NCI-H1092 treated with DMSO at 0.1 percent for 48 hours (cell line): ENCODE data around the gene LSP1.

Experiments
- DNase-seq: peaks from one replicate; lab custom pipeline; 2025; lab: John Stamatoyannopoulos, UW

The LSP1 gene

DNA sequence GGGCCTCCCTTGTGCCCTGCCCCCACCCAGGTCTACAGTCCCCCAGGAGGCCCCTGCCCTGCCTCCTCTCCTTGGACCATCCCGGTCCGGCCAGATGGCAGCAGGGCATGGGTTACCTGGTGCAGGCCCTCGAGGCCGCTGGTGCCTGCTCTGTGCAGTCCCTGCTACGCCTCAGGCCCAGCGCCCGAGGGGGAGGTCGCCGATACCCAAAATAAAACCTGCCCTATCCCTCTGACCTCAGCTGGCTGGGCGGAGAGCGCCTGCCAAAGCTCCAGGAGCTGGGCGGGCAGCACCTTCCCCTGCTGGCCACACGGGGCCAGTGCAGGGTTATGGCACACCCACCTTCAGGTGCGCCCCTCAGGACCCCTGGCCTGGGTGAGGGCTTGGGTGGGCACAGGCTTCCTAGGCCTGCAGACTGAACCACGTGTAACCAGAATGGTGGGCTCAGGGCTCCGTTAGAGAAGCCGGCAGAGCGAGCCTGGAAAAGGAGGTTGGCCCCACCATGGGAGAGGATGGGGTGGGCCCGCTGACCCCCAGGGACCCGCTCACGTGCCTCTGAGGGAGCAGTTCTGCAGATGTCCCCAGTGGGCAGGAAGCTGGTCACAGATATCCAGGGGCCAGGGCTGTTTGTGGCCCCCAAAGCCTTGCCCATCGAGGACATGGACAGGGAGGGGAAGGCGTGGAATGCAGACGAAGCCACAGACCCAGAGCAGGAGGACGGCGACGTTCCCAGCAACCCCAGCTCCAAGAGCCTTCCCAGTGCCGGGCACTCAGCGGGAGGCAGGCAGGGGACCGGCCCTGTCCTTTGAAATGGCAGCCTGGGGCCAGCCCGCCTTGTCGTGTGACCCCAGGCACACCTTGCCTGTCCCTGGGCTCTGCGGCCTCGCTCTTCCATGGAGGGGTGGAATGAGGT is 64.9 kb downstream of the LSP1 start:
- DNase-seq = no peak

DNA sequence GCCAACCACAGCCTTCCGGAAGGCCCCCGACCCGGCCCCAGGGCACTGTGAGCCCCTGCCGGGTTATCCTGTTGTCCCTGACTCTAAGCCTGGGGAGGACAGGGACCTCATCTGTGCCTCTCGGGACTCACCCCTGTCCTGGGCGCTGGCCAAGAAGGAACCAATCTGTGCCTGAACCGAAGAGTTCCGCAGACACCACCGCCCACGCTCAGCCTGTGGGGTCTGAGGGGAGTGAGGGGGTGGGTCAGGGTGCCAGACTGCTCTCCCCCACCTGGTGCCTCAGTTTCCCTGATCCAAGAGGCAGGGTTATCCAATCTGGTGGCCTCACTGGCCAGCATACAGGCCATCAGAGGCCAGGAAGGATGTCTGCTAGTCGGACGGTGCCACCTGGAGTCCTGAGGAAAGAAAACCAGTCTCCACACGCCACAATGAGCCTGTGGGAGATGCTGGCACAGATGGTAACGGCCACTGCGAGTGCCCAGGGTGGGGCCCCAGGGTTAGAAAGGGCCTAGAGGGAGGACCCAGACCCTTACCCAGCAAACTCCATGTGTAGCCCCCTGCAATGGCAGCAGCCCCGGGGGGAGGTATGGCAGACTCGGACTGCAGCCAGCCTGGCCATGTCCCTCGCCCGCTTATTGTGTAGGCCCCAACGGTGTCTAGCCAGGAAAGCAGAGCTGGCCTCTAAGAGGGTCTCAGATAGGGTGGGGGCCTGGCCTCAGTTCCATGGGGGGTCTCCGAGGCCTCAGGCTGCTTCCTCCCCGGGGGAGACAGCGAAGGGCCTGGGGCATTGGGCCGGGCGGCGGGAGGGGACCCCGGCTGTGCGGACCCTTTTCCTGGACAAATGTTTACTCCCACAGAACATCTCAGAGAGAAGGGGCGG is 65.8 kb downstream of the LSP1 start:
- DNase-seq = no peak

DNA sequence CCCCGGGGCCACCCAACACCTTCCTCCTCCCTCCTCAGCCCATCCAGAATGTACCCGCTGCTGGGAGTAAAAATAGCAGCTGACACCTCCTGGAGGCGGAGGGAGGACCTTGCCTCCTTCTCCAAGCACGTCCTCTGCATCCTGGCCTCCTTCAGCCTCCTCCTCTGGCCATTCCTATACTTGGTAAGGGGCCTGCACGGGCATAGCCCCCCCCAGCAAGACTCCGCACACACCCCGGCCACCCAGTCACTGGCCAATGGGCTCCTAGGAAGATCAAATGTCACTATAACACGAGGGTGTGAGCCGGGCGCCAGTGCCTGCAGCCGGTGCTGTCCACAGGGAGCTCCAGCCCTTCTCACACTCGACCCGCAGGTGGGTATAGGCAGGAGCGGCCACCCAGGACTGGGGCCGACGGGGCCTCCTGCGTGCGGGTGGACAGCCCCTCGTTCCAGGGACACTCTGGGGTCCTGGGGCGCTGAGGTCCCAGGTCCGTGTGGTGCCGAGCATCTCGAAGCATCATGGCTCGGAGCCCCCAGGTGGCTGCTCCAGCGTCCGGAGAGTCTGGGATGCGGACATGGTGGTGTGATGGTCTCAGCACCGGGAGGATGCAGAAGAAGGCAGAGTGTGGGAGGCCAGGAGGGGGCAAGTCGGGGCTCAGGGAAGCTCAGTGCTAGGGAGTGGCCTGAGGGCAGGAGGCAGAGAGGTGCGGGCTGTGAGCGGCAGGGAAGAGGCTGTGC is 66.7 kb downstream of the LSP1 start, which contains the start of gene TNNT3:
Gene TNNT3 (plus strand): TSS at position 313 of the 737 bp plus-strand sequence. CDS start 3,172 bp downstream, outside the sequence.
- no peak for DNase-seq

DNA sequence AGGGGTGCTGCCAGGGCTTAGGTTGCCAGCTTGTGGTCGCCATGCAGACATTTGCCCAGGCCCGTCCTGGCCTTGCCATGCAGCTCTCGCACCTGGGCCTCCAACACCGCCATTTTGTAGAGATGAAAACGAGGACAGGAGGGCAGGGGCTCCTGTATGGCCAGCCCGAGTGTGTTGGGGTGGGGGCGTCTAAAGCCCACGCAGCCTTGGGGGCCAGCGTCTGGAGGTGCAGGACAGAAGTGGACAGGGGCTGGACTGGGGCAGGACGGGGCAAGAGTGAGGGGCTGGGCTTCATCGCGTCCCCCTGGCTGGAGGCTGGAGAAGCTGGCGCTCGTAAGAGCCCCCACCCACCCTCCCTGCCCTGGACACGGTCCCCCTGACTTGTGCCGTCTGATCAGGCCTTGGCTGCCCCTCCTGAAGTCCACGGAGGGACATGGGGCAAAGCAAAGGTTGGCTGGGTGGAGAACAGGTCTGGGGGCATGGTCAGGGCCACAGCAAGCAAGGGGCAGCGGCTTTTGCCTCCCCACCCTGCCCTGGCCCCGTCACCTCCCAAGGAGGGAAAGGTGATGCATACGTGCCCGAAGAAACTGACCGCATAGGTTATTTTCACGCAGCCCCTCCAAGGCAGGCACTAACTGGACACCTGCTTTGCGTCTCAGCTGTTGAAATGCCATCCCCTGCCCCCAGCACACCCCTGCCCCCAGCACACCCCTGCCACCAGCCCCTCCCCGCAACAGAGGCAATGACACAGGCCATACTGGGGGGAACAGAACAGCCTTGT is 67.4 kb downstream of the LSP1 start:
- no peak for DNase-seq

DNA sequence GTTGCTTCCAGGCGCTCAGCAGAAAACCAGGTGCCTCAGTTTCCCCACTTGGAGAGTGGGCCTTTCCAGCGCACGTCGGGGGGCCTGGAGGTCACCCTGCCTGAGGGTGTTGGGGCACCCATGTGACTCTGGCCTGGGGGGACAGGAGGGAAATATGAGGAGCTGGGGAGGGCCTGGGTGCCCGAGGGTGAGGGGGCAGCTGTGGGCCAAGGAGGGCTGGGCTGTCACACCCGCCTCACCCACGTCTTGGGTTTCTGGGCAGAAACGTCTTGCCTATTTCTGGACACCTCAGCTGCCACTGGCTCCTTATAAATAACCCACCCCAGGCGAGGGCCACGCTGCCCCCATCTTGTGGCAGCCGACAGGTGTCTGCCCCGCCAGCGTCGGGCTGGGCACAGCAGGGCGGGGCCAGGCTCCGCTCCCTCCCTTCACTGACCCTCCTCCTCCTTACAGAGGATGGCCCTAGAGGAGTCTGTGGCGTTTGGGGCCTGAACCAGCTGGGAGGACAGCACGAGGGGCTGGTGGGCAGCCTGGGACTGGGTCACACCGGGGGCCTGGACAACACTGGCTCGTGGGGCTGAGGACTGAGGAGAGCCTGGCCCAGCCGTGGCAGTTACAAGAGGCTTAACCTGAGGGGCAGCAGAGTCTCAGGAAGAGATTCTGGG is 68.2 kb downstream of the LSP1 start:
- DNase-seq = no peak

DNA sequence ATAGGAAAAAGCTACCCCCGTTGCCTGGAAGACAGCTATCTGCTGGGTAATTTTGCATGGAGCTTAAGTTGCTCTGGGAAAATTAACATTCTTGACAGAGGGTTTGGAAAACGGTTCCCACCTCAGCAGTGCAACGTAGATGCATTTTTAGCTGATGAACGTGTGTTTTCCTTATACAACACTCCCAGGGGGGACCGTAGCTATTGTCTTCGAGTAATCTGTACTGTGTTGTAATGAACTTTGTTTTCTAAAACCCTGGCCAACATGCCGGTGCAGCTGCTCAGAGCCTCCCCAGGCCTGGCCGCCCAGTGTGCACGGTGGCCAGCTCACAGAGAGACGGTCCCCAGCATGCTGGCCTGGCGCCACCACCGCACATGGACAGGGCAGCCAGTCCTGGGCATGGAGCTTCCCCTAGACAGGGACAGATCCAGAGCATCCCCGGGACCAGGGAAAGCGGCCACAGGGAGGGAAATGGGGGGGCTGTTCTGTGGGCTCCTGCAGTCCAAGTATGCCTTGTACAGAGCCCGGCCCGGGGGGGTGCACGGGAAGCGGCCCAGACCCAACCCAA is 68.8 kb downstream of the LSP1 start:
- no peak for DNase-seq

DNA sequence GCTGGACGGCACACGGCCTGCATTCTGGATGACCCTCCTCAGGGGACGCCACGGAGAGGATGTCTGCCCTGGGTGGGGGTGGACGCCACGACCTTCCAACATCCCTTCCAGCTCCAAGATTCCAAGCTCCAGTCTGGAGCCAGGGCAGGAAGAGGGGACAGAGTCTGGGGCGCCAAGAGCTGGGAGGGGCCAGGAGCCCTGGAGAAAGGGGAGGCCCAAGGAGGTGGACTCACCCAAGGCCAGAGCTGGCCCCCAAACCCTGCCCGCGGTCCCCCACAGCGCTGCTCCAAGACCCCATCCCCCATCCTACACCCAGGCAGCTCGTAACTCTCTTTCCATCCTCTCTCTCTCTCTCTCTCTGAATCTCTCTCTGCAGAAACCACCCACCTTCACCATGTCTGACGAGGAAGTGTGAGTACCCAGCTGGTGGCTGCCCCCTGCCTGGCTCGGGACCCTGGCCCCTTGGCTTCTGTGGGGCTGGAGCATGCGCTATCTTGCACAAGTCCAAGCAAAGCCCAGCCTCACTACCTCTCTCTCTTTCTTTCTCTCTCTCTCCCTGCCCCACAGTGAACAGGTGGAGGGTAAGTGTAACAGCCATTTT is 69.7 kb downstream of the LSP1 start:
- no peak for DNase-seq

DNA sequence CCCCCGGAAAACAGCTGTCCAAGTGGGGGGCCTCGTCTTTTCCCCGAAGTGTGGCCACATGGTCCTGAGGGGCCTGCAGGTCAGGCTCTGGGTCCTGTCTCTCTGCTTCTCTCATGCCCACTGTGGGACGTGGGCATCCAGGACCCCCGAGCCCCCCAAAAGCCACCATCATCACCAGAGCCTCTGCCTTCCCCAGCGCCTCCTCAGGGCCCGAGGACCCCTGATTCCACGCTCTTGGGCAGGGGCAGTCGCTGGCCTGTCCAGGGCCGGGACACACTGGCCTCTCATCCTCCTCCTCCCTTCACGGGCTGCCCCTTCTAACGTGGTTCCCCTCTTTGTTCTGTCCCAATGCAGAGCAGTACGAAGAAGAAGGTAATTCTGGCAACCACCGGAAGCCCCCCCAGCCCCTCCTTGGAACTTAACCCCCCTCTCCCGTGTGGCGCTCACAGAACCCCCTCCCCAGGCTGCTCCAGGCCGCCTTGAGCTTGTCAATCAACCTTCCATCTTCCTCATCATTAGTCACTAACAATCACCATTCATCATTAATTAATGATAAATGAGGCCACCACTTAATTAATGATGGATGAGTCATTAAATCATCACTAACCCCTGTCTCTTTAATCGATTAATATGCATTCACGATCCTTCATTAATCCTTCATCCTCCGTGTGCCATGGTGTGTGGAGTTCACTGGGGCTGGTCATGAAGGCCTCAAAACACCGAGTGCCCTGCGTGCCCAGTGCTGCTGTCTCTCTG is 70.5 kb downstream of the LSP1 start:
- DNase-seq = no peak

DNA sequence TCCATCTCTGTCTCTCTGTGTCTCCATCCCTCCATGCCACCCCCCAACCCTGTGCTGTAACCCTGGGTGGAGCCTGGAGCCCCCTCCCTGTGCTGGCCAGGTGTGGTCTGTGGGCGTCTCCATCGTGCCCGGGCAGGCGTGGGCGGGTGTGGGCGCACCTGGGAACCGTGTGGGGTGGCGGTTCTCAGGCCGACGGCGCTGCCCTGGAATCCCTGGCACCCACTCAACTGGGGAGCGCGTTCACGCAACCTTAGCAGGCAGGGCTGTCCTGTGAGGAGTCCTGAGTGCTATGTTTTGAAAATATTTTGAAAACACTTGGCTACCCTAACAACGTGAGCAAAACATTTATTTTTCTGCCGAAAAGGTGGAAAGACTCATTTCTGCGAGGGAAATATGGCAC is 71.3 kb downstream of the LSP1 start:
- DNase-seq = no peak

DNA sequence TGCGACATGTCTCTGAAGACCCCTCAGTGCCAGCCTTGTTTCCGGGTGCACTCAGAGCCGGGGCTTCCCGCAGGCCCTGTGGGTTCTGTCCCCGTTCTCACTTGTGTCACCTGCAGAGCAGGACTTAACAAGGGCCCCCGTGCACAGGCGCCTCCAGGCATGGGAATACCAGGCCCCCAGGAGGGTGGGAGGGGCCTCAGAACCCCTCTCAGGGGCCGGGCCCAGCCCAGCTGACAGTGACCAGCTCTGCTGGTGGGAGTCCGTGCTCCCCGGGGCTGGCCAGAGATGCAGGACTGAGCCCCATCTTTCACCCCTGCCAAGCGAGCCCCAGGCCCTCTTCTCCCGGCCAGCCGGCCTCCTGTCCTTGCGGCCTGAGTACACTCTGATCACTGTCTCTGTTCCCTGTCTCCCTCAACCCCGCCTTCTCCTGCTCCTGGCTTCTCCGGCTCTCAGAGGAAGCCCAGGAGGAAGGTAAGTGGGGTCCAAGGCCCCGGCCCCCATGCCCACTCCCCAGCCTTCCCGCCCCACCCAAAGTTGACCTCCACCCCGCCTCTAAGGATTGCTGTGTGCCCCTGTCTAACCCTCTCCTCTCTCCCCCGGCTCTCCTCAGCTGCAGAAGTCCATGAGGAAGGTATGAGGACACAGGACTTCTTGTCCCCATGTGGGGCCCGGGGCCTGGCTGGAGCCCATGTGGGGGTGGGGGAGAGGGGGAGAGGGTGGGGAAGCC is 71.9 kb downstream of the LSP1 start:
- no peak for DNase-seq

DNA sequence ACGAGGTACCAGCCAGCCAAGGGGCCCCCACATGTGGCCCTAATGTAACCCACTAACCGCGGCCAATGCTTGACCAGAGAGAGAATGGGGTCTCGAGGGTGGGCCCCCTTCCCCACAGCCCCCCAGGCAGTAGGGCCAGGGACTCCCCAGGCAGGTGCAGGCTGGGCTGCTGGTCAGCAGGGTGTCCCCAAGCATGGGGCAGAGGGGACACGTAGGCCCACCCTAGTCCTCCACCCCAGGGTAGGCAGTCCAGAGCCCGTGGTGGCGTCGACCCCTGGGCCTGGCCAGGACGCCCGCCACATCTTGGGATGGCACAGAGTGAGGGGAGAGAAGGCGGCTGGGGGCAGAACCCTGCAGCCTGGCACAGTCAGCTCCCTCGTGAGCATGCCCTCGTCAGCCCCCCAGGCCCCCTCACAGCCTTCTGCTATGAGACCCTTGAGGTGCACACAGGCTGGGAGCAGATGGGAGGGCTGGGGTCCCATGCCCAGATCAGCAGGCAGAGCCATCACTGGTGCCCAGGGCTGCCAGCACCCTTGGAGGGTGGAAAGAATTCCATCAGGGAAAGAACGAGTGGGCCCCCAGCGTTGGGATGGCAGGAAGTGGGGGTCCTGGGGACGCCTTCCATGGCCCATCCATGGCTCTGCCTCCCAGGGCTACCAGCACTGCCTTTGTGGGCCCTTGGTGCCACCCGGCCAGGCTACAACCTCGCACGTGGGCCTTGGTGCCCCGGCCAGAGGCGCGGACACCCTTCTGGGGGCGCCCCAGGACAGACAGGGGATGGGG is 72.7 kb downstream of the LSP1 start:
- DNase-seq = no peak

DNA sequence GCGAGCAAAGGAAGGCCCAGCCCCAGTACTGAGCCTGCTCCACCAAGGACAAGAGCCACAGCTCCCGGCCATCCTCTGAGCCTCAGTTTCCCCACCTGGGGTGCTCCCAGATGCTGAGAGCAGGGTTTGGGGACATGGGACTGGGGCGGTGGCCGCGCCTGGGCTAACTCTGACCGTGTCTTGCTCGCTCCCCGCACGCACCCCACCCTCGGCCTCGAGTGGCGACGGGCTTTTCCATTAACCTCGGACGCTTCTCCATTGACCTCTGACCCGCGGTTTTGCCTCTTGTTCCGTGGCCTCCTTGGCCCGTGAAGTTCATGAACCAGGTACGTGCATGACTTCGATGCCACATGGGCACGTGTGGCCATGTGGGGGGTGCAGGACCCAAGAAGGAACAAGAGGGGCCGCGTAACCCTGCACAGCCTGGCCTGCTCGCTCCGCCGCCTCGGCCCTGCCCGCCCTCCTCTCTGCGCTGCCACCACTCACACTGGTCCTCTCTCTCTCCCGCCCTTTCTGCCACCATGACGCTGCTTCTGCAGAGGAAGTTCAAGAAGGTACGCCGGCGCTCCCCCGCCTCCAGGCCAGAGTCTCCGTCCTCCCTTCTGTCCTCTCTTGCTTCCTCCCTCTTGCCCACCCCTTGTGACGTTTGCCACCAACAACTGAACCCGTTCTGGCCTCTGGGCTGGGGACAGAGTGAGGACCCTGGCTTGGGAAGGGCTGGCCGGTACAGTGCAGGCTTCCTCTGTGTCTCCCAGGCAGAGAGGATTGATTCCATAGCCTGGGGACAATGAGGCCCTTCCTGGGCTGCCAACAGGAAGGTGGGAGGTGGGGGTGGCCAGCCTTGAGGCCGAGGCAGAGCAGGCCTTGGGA is 73.5 kb downstream of the LSP1 start:
- DNase-seq = no peak

DNA sequence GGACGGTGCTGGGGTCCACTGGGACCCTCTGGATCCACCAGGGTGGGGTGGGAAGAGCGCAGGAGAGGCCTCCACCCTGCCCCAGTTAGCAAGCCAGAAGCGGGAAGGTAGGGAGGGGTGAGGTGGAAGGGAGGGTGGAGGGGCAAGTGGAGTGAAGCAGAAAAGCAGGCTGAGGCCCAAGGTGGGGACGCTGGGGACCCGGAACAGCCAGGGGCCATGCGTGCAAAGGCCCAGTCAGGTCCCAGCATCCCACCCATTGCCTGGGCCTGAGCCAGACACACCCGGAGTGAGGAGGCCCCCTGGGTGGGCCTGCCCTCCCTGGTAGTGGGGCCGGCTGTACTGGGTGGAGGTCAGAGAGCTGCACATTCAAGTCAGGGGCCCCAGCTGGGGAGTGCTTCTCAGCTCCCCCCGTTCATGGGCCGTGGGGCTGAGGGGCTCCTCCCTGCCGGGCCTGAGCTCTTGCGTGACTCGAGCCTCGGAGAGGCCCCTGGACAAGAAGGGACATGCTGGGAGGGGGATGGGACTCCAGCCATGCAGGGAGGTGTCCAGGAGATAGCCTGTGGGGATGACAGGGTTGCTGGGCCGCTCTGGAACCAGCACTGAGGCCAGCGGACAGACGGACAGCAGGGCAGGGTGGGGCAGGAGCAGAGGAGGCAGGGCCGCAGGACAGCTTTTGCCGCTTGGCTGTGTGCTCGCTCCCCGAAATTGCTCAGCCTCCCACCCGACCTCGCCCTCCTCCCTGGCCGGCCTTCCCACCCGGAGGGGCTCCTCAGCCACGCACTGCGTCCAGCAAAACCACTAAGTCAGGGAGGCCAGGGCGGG is 74.4 kb downstream of the LSP1 start:
- no peak for DNase-seq

DNA sequence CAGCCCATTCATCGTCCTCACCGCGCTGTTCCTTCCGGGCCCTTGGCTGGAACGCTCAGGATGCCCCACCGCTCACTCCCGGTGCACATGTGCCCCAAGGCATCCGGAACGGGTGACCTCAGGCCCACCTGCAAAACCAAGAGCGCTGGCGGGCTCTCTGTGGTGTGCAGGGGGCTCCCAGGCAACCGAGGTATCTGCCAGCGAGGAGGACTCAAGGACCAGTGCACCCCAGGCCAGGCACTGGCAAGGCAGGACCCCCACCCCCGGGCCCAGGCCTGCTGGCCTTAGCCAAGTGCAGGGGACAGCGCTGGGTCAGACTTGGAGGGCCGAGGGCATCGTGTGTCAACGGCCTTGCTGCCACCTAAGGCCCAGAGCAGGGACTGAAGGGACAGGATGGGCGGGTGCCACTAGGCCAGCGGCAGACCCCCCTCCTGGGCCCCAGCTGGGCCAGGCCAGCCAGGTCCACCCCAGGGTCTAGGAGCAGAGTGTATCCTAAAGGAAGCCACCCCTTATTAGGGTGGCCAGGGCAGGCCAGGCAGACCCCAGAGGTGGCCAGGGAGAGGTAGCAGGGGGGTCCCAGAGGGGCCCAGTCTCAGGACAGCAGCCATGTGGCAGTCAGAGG is 75.1 kb downstream of the LSP1 start:
- DNase-seq = no peak

DNA sequence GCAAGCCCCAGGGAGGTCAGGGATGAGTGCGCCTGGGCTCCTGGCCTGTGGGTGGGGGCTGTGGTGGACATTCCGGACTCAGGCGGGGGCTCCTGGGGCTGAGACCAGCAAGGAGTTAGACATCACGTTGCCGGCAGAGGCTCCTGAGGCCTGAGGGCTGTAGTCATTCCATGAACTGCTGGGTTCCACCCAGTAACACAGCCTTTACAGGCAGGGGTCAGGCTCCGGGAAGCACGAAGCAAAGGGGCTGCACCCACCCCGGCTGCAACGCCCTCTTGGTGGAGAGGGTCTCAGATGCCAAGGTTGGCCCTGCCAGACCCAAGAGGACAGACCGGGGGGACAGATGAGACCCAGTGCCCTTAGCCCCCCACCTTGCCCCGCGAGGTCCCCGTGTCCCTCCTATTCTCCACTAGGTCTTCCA is 75.6 kb downstream of the LSP1 start:
- no peak for DNase-seq
